Fibroblast of the aortic adventitia (primary cell): ENCODE data around the gene BICDL2. TPM values are rescaled to one million over a fixed set of nuclear protein-coding genes. Genes with fewer than 3 reads are reported as not detected.

Experiments
- DNase-seq: peaks from one replicate; pipeline ENCODE4 v3.0.0-alpha.2; 2010; ENCODE audit warnings: low read depth
- H3K4me3 ChIP-seq: 2 replicates; pipeline ENCODE4 v1.5.1; 2011; ENCODE audit warnings: low read depth, mild to moderate bottlenecking, control low read depth, low read length, moderate library complexity
- total RNA-seq: library from RNA; depleted of rRNA; stranded (reverse); fragments of >200 nt; gene quantifications from 2 replicates; pipeline ENCODE4 v1.2.3, GENCODE V29; 2012; ENCODE audit warnings: low replicate concordance
- TF ChIP-seq, protein P1 (sequence below): IDR thresholded peaks from 2 replicates; pipeline ENCODE4 v1.5.1; 2011; ENCODE audit warnings: mild to moderate bottlenecking, low read length, control low read depth, inconsistent platforms; ENCODE audit not compliant: insufficient read depth

The BICDL2 gene
- total RNA-seq, 1 donor = not detected

- no peak for DNase-seq
- TF ChIP-seq, protein P1, sequence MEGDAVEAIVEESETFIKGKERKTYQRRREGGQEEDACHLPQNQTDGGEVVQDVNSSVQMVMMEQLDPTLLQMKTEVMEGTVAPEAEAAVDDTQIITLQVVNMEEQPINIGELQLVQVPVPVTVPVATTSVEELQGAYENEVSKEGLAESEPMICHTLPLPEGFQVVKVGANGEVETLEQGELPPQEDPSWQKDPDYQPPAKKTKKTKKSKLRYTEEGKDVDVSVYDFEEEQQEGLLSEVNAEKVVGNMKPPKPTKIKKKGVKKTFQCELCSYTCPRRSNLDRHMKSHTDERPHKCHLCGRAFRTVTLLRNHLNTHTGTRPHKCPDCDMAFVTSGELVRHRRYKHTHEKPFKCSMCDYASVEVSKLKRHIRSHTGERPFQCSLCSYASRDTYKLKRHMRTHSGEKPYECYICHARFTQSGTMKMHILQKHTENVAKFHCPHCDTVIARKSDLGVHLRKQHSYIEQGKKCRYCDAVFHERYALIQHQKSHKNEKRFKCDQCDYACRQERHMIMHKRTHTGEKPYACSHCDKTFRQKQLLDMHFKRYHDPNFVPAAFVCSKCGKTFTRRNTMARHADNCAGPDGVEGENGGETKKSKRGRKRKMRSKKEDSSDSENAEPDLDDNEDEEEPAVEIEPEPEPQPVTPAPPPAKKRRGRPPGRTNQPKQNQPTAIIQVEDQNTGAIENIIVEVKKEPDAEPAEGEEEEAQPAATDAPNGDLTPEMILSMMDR = no peak
- H3K4me3 ChIP-seq = no peak overlapping the region
Observed at GRCh38 chr16:2991566-2992261, 45.0 kb downstream of the BICDL2 start.

DNA sequence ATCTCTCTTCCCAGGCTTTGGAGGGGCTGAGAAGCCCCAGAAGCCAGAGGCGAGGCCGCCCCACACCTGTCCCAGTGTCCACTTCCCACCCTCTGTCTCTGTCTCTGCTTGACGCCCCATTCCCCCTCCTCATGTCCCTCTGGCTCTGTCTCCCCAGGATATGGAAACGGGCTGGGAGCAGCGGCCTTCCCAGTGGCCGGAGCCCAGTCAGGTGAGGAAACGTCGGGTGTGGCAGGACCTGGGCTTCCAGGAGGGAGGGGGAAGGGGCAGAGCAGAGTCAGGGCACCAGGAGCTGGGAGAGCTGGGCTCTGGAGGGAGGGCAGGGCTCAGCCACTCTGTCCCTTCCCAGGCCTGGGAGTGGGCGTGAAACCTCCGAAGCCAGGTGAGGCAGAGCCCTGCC, 45.9 kb downstream of the BICDL2 start:
- TF ChIP-seq, protein P1 = no peak
- H3K4me3 ChIP-seq = no peak overlapping the region

GRCh38 chr16:2988590-2989099, 48.1 kb downstream of the BICDL2 start:
- DNase-seq = no peak
- no peak overlapping the region for H3K4me3 ChIP-seq
- TF ChIP-seq, protein P1 = no peak

More for the DNA sequence above, 45.9 kb downstream of the BICDL2 start:
- DNase-seq = no peak

- no peak overlapping the region for H3K4me3 ChIP-seq
- DNase-seq = no peak
- TF ChIP-seq, protein P1 = no peak
Observed at GRCh38 chr16:2987833-2988232, 48.9 kb downstream of the BICDL2 start.

GRCh38 chr16:2987286-2987685, 49.5 kb downstream of the BICDL2 start:
- no peak overlapping the region for H3K4me3 ChIP-seq
- TF ChIP-seq, protein P1 = no peak
- no peak for DNase-seq

GRCh38 chr16:2986623-2987188, 50.0 kb downstream of the BICDL2 start:
- no peak overlapping the region for H3K4me3 ChIP-seq
- TF ChIP-seq, protein P1 = no peak
- no peak for DNase-seq
